HG03060 (cell line): Measurements from ENCODE around the gene TEPSIN.

Experiments
- ATAC-seq: cut with Tn5 transposase; IDR thresholded peaks from one replicate; pipeline ENCODE4 v1.9.1; 2021; ENCODE audit warnings: low read depth, moderate number of reproducible peaks; ENCODE audit not compliant: unreplicated experiment

The TEPSIN gene

DNA sequence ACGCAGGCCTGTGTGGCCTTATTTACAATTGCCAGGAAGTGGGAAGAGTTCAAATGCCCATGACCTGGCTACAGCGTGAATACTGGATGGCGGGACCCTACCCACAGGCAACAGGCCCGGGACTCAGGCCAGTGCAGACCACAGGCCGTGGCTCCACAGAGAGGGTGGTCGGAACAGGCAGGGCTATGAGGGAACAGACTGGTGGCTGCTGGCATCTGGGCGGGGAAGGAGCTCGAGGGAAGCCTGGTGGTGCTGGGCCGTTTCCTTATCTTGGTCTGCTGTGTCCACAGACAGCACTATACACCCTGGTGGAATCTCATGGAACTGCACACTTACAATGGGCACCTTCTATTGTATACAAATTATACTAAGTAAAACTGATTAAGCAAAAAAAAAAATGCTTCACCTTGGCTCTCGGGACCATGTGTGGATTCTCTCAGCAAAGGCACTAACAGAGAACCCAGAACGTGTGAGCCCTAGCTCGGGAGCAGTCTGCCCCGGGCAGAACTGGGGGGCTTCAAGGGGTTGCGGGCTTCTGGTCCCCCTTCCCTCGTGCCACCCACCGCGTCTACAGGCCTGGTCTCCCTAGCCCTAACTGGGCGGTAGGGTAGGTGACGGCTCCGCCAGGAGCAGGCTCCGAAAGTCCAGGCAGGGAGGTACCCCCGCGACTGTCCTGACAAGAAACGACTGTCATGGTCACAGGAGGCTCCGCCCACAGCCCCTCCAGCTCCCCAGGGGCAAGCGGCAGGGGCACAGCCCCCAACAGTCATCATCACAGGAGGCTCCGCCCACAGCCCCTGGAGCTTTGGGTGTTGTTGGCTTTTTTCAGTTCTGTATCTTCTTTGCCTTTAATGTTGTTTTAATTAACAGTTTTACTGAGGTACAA is 37.9 kb downstream of the TEPSIN start:
- ATAC-seq: no peak

DNA sequence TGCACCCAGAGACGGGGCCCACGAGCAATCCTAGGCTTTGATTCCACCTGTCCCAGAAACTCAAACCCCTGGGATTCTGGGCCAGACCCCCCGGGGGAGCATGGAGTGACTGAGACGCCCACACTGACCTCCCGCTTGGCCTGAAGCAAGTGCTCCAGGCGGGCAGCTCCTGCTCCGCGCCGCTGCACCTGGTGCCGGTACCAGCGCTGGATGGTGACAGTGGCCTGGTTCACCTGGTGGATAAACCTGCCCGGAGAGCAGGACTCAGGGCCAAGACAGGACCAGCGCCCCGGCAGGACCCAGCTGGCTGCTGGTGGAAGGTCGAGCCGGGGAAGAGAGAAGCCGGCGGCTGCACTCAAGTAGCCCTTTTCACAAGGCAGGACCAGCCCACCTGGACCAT is 38.7 kb downstream of the TEPSIN start:
- no peak for ATAC-seq

DNA sequence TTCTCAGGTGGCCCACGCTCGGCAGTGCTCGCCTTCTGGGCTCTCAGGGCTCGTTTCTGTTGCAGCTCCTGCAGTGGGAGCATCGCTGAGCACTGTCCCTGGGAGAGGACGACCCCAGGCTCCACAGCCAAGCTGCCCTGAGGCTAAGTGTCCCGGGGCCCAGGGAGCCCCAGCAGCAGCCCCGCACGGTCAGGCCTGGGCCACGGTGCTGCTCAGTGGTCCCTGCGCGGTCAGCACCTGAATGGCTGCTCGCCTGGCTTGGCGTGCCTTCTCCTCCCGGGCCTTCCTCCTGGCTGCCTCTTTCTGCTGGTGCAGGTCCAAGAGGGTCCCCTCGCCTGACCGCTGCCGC is 39.4 kb downstream of the TEPSIN start:
- no peak for ATAC-seq

DNA sequence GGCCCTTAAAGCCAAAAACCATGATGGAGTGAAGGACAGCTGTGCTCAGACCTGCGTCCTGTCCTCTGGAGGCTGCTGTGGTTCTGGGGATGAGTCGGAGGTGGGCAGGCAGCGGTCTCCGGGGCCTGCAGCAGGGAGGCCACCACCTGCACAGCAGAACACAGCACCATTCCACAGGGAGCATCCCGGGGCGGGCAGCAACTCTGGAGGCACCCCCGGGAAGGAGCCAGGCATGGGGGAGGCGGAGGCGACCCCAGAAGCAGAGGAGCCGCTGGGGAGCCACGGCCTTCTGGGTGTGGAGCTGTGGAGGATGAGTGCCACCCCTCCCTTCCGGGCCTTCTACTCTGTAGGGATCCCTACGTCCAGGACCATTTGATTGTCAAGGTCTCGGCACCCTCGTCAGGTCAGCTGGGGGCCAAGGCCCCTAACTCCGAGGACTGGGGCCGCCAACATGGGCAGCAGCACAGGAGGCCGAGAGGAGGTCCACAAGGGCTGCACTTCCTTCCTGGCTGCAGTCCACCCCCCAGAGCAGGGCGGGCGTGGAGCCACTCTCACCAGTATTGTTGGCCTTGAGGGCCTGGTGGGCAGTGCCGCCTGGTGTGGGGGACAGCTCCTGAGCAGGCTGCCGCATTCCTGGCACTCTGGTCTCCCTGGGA is 39.9 kb downstream of the TEPSIN start:
- ATAC-seq: no peak

DNA sequence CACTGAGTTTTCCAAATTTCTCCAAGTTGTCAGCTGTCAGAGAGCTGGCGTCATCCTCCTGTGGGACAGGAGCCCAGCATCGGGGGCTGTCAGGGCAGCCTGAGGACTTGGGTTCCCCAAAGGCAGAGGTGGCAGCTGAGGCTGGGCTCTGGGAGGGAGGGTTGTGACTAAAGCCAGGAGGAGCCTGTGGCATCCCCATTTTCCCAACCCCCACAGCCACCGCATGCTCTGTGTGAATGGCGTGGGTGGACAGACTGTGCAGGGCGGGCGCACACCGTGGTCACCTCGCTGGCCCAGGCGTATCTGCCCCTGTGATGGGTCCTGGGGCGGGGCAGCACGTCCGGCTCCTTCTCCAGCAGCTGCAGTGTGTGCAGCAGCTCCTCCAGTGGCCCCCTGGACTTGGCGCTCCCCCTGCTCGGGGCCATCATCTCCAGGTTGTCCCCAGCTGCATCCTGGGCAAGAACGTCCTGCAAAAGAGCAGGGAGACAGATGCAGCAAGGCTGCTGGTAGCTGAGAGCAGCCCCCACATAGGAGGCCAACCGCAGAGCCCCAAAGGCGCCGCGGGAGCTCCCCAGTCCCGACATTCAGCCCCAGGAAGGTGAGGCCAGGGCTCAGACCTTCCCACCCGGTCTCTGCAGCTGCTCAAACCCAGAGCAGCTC is 40.9 kb downstream of the TEPSIN start:
- no peak for ATAC-seq

DNA sequence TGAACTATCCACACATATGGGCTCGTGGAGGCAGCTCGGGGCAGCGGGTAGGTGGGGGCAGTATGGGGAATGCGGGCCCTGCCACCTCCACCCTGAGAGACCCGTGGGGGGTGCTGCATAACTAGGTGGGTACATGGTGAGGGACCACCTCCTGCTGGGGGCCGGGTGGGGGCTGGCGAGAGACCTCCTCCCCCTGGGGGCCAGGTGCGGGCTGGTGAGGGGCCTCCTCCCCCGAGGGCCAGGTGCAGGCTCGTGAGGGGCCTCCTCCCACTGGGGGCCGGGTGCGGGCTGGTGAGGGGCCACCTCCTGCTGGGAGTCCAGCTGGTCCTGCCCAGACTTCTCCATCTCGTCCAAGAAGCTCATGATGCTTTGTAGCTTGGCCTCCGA is 41.5 kb downstream of the TEPSIN start:
- ATAC-seq: no peak

DNA sequence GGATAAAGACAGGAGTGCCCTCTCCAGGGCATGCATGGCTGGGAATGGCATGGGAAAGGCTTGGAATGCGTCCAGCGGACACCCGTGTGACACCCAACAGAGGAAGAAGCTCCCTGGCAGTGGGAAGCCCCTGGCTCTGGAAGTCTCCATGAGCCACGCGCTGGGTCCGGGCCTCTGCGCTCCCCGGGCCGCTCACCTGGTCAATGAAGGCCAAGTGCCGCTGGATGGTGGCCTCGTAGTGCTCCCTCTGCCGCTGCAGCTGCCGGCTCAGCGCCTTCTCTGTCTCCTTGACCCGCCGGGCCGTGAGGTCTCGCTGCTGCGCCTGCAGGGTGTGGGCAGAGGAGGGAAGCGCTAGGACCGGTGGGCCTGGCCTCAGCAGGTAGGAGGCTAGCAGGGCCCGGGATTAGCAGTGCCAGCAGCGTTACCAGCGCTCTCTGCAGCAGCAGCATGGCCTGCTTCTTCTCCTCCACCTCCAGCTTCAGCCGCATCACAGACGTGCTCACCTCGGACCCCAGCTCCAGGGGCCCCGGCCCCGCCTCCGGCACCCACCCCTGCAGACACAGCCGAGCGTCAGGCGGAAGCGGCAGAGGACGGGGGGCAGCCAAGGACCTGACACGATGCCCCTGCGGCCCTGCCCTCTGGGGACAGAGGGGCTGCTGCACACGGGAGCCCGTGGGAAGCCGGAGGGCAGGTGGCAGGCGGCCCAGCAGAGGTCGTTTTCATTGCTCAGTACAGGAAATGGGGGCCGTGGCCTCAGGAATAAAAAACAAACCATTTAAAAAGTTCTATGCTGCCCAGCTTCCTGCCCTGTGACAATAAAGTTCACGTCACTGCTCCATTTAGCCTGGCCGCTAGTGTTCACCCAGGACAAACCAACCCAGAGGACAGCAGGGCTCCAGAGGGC is 42.1 kb downstream of the TEPSIN start:
- ATAC-seq: no peak

DNA sequence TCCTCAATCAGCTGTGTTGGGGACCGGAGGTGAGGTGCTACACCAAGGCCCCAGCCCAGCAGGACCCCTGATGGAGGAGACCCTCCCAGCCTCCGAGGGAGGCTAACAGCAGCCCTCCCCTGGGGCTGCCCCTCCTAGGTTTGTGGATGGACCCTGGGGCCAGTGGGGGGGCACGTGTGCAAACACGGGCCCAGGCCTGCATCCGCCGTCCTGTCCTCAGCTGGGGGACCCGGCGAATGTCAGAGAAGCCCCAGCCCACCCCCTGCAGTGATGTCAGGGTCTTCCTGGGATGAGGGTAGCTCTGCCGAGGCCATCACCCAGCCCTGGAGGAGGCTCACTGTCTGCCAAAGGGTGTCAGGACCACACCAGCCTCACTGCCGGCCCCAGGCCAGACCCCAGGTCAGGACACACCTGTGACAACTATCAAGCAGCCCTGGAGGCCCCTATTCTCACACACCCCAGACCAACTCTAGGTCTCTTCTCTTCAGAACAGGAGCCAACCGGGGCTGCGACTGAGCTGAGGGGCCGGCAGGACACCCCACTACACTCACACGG is 42.8 kb downstream of the TEPSIN start:
- ATAC-seq: no peak

DNA sequence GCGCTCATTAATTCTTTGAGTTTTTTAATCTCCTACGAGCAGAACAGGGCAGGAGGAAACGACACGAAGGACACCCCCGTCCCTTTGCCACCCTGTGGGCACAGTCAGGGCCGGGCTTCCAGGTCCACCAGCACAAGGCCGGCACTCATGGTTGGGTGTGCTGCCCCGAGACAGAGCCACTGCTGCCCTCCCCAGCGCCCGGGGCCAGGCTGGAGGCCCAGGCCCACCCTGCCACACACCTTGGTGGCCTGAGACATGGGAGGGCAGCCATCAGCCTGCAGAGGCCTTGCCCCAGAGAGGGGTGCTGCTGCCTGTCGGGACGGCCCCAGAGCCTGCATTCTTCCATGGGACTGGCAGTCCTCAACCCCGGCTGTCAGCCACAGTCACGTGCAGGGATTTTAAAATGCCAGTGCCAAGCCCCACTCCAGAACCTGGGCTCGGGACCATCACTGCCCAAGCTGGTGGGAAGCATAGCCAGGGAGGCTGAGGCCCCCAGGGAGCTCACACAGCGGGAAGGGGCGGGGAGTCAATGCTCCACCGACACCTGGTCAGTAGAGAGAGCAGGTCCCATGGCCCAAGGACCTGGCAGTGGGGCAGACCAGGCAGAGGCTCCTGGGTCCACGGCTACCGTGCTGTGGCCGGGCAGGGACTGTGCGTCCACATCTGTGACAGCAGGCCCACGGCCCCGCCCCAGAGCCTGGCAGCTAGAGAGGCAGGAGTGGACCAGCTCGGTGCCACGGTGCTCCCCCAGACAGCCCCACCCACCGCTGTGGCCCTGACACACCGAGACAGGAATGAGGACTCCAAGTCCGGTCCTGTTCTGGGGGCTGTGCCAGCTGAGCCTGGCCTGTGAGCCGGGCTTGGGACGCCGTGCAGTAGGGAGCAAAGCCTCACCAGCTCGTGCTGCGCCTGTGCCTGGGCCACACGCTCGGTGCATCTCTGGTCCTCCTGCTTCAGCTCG is 43.6 kb downstream of the TEPSIN start:
- ATAC-seq: no peak

DNA sequence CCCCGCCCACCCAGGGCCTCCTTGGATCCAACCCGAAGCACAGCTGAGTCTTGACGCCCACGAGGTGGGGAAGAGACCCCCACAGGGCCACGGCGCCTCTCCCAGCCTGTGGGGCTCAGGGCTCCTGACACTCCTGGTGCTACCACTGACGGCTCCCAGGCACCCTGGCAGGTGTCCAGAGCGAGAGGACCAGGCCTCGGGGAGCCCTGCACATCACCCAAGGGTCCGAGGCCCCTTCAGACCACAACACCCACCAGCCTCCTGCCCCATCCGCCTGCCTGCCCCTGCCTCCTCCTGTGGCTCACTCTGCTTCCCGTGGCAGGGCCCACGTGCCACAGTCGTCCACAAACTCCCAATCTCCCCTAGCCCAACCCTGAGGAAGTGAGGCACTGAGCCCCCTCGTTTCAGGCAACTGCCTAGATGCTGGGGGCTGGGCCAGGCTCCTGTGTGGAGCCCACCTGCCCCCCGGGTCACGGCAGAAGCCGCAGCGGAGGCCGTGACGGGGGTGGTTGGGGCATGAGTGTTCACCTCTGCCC is 44.6 kb downstream of the TEPSIN start:
- no peak for ATAC-seq

DNA sequence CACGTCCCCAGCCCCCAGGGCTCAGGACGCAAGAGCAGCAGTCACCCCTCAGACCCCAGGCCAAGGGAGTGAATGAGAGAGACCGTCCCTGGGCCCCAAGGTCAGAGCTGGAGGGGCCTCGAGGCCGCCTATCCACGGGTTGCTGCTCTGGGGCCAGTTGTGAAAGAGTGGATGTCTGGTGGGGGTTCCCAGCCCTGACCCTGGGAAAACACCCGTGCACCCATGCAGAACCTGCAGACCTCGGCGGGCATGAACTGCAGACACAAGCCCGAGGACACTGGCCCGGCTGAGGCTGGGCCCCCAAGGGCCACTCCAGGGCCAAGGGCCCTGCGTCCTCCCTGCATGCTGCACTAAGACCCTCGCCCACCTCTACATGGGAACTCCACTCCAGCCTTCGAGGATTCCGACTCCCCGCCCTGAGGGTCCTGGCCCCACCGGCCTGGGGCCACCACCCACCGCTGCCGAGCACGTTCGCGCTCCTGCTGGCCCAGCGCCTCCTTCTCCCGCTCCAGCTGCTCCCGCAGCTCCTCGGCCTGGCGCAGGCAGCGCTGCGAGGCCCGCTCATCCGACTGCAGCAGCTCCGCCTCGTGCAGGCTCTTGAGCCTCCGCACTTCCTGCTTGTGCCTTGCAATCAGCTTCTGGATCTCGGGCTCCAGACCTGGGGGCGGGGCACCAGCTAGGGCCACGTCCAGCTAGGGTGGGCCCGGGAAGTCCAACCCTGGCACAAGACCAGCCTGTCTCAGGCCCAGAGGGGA is 45.2 kb downstream of the TEPSIN start:
- ATAC-seq: no peak

DNA sequence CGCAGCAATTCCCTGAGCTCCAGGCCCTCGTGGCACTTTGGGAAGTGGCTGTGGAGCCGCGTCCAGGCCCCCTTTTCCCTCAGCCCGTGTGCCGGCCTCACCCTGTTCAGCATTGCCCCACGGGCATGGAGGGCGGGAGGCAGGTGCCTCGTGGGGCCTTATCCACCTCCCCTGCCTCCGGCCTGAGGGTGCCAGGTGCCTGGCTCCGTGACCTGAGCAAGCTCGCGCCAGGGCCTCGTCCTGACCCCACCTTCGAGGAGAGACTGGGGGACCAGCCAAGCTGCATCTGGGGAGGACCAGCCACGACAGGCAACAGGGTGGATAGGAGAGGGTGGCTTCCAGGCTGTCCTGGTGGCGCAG is 45.8 kb downstream of the TEPSIN start:
- ATAC-seq: no peak

DNA sequence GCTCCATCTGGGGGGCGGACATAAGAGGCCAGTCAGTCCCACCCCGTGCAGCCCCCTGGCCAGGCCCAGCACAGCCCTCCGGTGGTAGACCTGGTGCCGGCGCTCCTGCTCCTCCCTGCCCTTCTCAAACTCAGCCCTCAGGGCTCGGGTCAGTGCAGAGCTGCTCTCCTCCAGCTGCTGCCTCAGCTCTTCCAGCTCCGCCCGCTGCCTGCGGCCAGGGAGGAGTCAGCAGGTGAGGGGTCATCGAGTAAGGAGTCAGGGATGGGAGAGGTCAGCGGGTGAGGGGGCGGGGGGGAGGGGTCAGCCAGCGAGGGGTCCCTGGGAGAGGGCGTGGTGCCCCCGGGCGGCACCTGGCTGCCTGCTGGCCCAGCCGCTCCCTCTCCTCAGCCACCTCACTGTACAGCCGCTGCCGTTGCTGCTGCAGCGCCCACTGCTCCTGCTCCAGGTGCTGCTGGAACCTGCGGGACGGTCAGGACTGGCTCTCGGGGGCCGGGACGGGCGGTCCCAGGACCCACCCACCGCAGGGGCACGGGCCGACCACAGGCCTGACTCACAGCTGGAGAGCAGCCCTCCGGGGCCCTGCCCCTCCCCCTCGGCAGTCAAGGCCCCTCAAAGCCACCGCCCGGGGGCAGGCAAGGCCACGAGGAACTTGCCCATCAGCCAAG is 46.3 kb downstream of the TEPSIN start:
- no peak for ATAC-seq

DNA sequence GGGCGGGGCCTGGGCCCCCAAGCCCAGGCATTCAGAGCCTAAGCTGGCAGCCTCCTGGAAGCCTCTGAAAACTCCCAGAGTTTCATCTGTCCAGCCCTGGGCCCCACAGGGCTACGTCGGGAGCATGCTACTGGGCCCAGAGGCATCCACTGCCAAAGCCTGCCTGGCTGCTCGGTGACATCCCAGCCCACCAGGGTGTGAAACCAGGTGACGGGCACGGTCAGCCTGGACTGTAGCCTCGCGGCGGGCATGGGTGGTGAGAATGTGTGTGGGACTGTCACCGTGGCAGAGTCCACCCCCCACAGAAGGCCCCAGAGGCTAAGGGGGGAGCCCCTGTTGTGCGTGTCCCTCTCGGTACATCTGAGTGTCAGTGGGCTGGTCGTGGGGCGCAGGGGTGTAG is 47.2 kb downstream of the TEPSIN start:
- no peak for ATAC-seq

DNA sequence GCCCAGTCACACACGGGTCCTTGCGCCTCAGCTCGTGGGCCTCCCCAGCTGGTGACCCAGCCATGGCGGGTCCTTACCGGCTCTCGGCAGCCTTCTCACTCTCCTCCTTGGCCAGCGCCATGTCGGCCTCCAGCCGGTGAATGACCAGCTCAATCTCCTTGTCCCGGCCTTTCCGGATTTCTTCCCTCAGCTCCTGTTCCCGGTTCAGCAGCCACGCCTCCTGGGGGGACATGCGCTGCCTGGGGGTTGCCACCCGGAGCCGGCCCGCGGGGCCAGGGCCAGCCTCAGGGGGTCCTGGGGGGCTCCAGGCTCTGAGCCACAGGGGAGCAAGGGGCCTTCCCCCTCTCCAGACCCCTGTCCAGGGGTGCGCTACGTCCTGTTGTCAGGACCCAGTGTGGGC is 47.7 kb downstream of the TEPSIN start:
- ATAC-seq: no peak

DNA sequence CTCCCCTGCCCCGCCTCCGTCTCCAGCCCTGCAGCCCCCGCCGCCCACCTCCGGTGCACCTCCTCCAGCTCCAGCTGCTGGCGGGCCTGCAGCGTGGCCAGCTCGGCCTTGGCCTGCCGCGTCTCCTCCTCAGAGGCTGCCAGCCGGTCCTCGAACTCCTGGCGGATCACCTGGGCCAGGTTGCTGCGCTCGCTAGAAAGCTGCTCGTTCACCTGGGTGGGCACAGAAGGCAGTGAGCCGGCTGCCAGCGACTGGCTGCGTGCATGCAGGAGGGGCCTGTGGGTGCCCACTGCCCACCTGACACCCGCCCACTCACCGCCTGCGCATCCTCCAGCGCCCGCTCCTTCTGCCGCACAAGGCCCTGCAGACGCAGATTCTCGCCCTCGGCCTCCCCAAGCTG is 48.3 kb downstream of the TEPSIN start:
- ATAC-seq: no peak

DNA sequence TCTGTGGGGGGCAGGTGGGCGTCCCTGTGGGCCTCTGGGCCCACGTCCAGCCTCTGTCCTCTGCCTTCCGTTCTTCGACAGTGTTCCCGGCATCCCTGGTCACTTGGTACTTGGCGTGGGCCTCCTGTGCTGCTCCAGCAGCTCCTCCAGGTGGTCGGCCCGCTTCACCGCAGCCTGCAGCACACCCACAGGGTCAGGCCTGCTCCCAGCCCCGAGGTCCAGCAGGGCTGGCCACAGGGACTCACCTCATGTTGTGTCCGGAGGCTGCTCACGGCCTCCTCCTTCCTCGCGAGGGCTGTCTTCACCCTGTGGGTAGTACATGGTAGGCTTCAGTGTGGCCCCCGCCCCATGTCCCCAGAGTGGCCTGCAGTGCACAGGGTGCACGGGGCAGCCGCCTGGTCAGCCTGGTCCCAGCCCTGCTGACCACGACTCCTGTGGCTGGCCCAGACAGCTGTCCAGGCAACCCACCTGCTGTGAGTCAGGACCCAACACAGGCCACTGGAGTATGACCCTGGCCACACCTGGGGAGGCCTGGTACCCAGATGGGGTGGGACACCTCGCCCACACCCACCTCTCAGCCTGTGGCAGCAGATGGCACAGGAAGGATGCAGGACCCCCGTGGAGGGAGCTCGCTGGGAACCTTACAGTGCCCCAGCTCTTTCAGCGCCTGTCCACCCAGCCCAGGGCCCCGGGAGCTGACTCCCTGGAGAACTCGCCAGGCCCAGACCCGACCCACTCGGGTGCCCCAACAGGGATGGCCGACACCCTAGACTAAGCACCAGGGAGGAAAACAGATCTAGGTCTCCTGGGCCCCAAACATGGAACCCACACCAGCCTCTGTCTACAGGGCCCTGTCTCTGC is 49.0 kb downstream of the TEPSIN start:
- no peak for ATAC-seq
